Liver (tissue), 3 donors: Measurements from ENCODE around the gene COL4A1.

ENCODE experiments used
- EGR1 ChIP-seq, 2 donors: IDR thresholded peaks; 2 replicates each; pipeline ENCODE4 v1.6.1; 2016 to 2018; ENCODE audit warnings: antibody characterized with exemption in 2 of 2, low read depth in 2 of 2
- HNF4G ChIP-seq: IDR thresholded peaks from 2 replicates; pipeline ENCODE4 v1.6.1; 2016; ENCODE audit warnings: antibody characterized with exemption
- JUND ChIP-seq, 2 donors: IDR thresholded peaks; 2 replicates each; pipeline ENCODE4 v1.6.1; 2016; ENCODE audit warnings: antibody characterized with exemption in 2 of 2
- RAD21 ChIP-seq, 2 donors: IDR thresholded peaks; 2 replicates each; pipeline ENCODE4 v1.6.1; 2016; ENCODE audit warnings: antibody characterized with exemption in 2 of 2, mild to moderate bottlenecking in 2 of 2
- RXRA ChIP-seq, 2 donors: IDR thresholded peaks; 2 replicates each; pipeline ENCODE4 v1.6.1; 2017 to 2018; ENCODE audit warnings: antibody characterized with exemption in 2 of 2, mild to moderate bottlenecking in 1 of 2
- SP1 ChIP-seq: IDR thresholded peaks from 2 replicates; pipeline ENCODE4 v1.6.1; 2018; ENCODE audit warnings: antibody characterized with exemption, mild to moderate bottlenecking
- TAF1 ChIP-seq: conservative IDR thresholded peaks from 2 replicates; pipeline ENCODE4 v1.6.1; 2016; ENCODE audit warnings: antibody characterized with exemption, mild to moderate bottlenecking
- YY1 ChIP-seq: IDR thresholded peaks from 2 replicates; pipeline ENCODE4 v1.6.1; 2016; ENCODE audit warnings: antibody characterized with exemption, mild to moderate bottlenecking
- TF ChIP-seq, protein P1 (sequence below): fragments of 150-350 bp; IDR thresholded peaks from 2 replicates; pipeline ENCODE4 v1.5.1; 2017; ENCODE audit warnings: improper control_type of control experiment, low read depth, low read length; ENCODE audit not compliant: missing input control
- TF ChIP-seq, protein P2 (sequence below): IDR thresholded peaks from 2 replicates; pipeline ENCODE4 v1.6.1; 2016; ENCODE audit warnings: antibody characterized with exemption
- TF ChIP-seq, protein P3 (sequence below): IDR thresholded peaks from 2 replicates; pipeline ENCODE4 v1.6.1; 2016; ENCODE audit warnings: antibody characterized with exemption, mild to moderate bottlenecking
- TF ChIP-seq, protein P4 (sequence below): IDR thresholded peaks from 2 replicates; pipeline ENCODE4 v1.6.1; 2016; ENCODE audit warnings: antibody characterized with exemption
- TF ChIP-seq, protein P5 (sequence below): IDR thresholded peaks from 2 replicates; pipeline ENCODE4 v1.6.1; 2016; ENCODE audit warnings: antibody characterized with exemption
- donor health status: healthy.
- donor health status: healthy.

DNA sequence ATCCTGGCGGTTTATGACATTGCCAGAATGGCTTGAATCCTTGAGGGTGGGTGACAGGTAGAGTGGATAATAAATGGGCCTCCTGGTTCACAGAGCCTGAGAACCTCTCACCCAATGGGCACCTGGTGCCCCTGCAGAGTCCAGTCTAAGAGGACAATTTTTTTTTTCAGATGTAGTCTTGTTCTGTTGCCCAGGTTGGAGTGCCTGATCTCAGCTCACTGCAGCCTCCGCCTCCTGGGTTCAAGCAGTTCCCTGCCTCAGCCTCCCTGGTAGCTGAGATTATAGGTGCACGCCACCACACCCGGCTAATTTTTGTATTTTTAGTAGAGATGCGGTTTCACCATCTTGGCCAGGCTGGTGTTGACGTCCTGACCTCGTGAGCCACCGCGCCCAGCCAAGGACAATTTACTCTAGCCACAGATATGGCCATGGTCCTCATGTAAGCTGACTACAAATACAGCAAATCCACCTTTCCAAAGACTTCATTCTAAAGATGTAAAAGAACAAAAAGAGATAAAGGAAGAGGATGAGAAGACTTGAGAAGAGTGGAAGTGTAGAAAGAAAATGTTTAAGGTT is 33.1 kb upstream of the COL4A1 start:
- TF ChIP-seq EGR1 (IDR thresholded peaks at IDR 0.05; ENCODE audit: low read depth in 2 of 2) (no peak), TAF1 (no peak), YY1 (no peak), RAD21 (IDR thresholded peaks at IDR 0.05) (no peak), HNF4G (no peak), RXRA (IDR thresholded peaks at IDR 0.05) (no peak), JUND (IDR thresholded peaks at IDR 0.05) (no peak), SP1 (no peak)
- TF ChIP-seq, protein P1, sequence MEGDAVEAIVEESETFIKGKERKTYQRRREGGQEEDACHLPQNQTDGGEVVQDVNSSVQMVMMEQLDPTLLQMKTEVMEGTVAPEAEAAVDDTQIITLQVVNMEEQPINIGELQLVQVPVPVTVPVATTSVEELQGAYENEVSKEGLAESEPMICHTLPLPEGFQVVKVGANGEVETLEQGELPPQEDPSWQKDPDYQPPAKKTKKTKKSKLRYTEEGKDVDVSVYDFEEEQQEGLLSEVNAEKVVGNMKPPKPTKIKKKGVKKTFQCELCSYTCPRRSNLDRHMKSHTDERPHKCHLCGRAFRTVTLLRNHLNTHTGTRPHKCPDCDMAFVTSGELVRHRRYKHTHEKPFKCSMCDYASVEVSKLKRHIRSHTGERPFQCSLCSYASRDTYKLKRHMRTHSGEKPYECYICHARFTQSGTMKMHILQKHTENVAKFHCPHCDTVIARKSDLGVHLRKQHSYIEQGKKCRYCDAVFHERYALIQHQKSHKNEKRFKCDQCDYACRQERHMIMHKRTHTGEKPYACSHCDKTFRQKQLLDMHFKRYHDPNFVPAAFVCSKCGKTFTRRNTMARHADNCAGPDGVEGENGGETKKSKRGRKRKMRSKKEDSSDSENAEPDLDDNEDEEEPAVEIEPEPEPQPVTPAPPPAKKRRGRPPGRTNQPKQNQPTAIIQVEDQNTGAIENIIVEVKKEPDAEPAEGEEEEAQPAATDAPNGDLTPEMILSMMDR, result no peak
- TF ChIP-seq, protein P2, sequence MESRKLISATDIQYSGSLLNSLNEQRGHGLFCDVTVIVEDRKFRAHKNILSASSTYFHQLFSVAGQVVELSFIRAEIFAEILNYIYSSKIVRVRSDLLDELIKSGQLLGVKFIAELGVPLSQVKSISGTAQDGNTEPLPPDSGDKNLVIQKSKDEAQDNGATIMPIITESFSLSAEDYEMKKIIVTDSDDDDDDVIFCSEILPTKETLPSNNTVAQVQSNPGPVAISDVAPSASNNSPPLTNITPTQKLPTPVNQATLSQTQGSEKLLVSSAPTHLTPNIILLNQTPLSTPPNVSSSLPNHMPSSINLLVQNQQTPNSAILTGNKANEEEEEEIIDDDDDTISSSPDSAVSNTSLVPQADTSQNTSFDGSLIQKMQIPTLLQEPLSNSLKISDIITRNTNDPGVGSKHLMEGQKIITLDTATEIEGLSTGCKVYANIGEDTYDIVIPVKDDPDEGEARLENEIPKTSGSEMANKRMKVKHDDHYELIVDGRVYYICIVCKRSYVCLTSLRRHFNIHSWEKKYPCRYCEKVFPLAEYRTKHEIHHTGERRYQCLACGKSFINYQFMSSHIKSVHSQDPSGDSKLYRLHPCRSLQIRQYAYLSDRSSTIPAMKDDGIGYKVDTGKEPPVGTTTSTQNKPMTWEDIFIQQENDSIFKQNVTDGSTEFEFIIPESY, result no peak
- TF ChIP-seq, protein P3, sequence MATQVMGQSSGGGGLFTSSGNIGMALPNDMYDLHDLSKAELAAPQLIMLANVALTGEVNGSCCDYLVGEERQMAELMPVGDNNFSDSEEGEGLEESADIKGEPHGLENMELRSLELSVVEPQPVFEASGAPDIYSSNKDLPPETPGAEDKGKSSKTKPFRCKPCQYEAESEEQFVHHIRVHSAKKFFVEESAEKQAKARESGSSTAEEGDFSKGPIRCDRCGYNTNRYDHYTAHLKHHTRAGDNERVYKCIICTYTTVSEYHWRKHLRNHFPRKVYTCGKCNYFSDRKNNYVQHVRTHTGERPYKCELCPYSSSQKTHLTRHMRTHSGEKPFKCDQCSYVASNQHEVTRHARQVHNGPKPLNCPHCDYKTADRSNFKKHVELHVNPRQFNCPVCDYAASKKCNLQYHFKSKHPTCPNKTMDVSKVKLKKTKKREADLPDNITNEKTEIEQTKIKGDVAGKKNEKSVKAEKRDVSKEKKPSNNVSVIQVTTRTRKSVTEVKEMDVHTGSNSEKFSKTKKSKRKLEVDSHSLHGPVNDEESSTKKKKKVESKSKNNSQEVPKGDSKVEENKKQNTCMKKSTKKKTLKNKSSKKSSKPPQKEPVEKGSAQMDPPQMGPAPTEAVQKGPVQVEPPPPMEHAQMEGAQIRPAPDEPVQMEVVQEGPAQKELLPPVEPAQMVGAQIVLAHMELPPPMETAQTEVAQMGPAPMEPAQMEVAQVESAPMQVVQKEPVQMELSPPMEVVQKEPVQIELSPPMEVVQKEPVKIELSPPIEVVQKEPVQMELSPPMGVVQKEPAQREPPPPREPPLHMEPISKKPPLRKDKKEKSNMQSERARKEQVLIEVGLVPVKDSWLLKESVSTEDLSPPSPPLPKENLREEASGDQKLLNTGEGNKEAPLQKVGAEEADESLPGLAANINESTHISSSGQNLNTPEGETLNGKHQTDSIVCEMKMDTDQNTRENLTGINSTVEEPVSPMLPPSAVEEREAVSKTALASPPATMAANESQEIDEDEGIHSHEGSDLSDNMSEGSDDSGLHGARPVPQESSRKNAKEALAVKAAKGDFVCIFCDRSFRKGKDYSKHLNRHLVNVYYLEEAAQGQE, result no peak
- TF ChIP-seq, protein P4, sequence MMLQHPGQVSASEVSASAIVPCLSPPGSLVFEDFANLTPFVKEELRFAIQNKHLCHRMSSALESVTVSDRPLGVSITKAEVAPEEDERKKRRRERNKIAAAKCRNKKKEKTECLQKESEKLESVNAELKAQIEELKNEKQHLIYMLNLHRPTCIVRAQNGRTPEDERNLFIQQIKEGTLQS, result no peak
- TF ChIP-seq, protein P5, sequence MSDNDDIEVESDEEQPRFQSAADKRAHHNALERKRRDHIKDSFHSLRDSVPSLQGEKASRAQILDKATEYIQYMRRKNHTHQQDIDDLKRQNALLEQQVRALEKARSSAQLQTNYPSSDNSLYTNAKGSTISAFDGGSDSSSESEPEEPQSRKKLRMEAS, result no peak
